Measurements from ENCODE around the gene MGAT3. TPM values are rescaled to one million over a fixed set of nuclear protein-coding genes. Genes with fewer than 3 reads are reported as not detected.
A peak's percentile ranks its signal among the peaks of the same experiment; 100 is the strongest.

Gene MGAT3
- total and polyA plus RNA-seq, 2 of the 13 experiments (the other 11 are each of a cell fraction or from before 2014, with no cell fraction given) = 0.11 to 0.15 TPM

GRCh38 chr22:39534092-39534506 is 77.3 kb downstream of the MGAT3 start (continued):
- TF ChIP-seq HNF1A (IDR thresholded peaks at IDR 0.05; ENCODE audit: low read depth) (no peak), HNF1A (CRISPR knock-in tag; IDR thresholded peaks at IDR 0.05; ENCODE audit: borderline replicate concordance) (no peak), ZNF839 (CRISPR knock-in tag; IDR thresholded peaks at IDR 0.05; ENCODE audit: borderline replicate concordance) (no peak), MAFG (CRISPR knock-in tag; IDR thresholded peaks at IDR 0.05) (no peak), ZNF431 (CRISPR knock-in tag; IDR thresholded peaks at IDR 0.05; ENCODE audit: borderline replicate concordance, low read depth) (no peak), ZNF264 (CRISPR knock-in tag; IDR thresholded peaks at IDR 0.05) (no peak), ZNF414 (CRISPR knock-in tag; IDR thresholded peaks at IDR 0.05) (no peak), MEIS1 (CRISPR knock-in tag; IDR thresholded peaks at IDR 0.05; ENCODE audit: borderline replicate concordance) (no peak), SP5 (CRISPR knock-in tag; IDR thresholded peaks at IDR 0.05; ENCODE audit: borderline replicate concordance, low read depth) (peak; percentile 28; the same call in 1 of the 2 replicates), ZNF543 (CRISPR knock-in tag; IDR thresholded peaks at IDR 0.05) (no peak), ZFP36 (IDR thresholded peaks at IDR 0.05; ENCODE audit: borderline replicate concordance, low read depth, low read length, partially characterized antibody) (no peak), SMAD1 (CRISPR knock-in tag; IDR thresholded peaks at IDR 0.05; ENCODE audit: borderline replicate concordance, low read depth) (no peak), ZNF703 (CRISPR knock-in tag; IDR thresholded peaks at IDR 0.05; ENCODE audit: borderline replicate concordance) (no peak), HOXA9 (CRISPR knock-in tag; IDR thresholded peaks at IDR 0.05; ENCODE audit: borderline replicate concordance) (no peak), NFIC (IDR thresholded peaks at IDR 0.05; ENCODE audit: low read length) (no peak), KDM4B (CRISPR knock-in tag; IDR thresholded peaks at IDR 0.05) (0 out of 2 replicates have a peak, but pooled peaks have one; percentile 10), ZNF335 (CRISPR knock-in tag; IDR thresholded peaks at IDR 0.05) (no peak; the same call in 1 of the 2 replicates)
- TF ChIP-seq, protein P1, sequence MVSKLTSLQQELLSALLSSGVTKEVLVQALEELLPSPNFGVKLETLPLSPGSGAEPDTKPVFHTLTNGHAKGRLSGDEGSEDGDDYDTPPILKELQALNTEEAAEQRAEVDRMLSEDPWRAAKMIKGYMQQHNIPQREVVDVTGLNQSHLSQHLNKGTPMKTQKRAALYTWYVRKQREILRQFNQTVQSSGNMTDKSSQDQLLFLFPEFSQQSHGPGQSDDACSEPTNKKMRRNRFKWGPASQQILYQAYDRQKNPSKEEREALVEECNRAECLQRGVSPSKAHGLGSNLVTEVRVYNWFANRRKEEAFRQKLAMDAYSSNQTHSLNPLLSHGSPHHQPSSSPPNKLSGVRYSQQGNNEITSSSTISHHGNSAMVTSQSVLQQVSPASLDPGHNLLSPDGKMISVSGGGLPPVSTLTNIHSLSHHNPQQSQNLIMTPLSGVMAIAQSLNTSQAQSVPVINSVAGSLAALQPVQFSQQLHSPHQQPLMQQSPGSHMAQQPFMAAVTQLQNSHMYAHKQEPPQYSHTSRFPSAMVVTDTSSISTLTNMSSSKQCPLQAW (CRISPR knock-in tag; IDR thresholded peaks at IDR 0.05) = no peak
- TF ChIP-seq, protein P2, sequence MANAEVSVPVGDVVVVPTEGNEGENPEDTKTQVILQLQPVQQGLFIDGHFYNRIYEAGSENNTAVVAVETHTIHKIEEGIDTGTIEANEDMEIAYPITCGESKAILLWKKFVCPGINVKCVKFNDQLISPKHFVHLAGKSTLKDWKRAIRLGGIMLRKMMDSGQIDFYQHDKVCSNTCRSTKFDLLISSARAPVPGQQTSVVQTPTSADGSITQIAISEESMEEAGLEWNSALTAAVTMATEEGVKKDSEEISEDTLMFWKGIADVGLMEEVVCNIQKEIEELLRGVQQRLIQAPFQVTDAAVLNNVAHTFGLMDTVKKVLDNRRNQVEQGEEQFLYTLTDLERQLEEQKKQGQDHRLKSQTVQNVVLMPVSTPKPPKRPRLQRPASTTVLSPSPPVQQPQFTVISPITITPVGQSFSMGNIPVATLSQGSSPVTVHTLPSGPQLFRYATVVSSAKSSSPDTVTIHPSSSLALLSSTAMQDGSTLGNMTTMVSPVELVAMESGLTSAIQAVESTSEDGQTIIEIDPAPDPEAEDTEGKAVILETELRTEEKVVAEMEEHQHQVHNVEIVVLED (CRISPR knock-in tag; IDR thresholded peaks at IDR 0.05; ENCODE audit: borderline replicate concordance) = no peak
- TF ChIP-seq, protein P3, sequence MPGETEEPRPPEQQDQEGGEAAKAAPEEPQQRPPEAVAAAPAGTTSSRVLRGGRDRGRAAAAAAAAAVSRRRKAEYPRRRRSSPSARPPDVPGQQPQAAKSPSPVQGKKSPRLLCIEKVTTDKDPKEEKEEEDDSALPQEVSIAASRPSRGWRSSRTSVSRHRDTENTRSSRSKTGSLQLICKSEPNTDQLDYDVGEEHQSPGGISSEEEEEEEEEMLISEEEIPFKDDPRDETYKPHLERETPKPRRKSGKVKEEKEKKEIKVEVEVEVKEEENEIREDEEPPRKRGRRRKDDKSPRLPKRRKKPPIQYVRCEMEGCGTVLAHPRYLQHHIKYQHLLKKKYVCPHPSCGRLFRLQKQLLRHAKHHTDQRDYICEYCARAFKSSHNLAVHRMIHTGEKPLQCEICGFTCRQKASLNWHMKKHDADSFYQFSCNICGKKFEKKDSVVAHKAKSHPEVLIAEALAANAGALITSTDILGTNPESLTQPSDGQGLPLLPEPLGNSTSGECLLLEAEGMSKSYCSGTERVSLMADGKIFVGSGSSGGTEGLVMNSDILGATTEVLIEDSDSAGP (CRISPR knock-in tag; IDR thresholded peaks at IDR 0.05; ENCODE audit: borderline replicate concordance) = 0 out of 2 replicates have a peak, but pooled peaks have one; percentile 25
